ENCODE results near the gene PLEKHA6.

DNA sequence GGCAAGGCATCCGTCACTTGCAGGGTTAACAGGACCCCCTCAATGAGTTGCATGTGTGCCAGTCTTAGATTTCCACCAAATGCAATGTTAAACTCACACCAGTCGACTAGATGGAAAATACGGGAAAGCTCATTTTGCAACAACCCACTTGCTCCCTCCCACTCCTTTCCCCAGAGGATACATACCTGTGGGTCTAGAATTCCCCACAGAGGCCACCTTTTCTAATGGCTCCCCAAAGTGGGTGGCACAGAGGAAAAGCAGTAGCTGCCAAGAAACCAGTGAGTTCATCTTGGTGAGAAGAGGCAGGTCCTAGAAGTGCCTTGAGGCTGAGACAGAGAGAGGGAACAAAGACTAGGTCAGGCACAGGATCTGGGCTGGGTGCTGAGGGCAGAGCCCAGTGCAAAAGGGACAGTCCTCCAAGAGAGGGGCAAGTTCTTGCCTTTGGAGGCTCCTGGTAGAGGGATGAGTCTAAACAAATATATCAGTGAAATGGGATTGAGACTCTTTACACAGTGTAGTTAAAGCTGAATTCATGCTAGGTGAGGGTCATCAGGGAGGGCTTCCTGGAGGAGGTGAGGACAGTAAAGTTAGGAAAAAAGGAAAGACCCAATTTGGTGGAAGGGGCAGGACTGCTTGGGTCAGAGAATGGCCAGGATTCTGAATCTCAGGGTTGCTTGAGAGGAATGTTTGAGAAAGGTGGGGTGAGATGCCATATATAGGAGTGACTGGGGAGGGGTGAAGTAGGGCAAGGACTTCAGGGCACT is 167.0 kb downstream of the PLEKHA6 start:
- TF ChIP-seq CTCF (conservative IDR thresholded peaks at IDR 0.05; ENCODE audit: low read depth, low read length) = no peak
- no peak for TF ChIP-seq FOS (IDR thresholded peaks at IDR 0.05; ENCODE audit: low read depth, low read length)
- TF ChIP-seq CEBPB (IDR thresholded peaks at IDR 0.05; ENCODE audit: low read depth, low read length) = no peak
- no peak for TF ChIP-seq POLR2A (IDR thresholded peaks at IDR 0.05; ENCODE audit: low read depth, low read length)
- no peak for TF ChIP-seq CHD1 (IDR thresholded peaks at IDR 0.05; ENCODE audit: low read depth, low read length)
- no peak for TF ChIP-seq MXI1 (IDR thresholded peaks at IDR 0.05; ENCODE audit: borderline replicate concordance, low read depth, low read length)
- no peak for TF ChIP-seq ELK1 (IDR thresholded peaks at IDR 0.05; ENCODE audit: borderline replicate concordance, low read depth, low read length)
- TF ChIP-seq, protein P1, sequence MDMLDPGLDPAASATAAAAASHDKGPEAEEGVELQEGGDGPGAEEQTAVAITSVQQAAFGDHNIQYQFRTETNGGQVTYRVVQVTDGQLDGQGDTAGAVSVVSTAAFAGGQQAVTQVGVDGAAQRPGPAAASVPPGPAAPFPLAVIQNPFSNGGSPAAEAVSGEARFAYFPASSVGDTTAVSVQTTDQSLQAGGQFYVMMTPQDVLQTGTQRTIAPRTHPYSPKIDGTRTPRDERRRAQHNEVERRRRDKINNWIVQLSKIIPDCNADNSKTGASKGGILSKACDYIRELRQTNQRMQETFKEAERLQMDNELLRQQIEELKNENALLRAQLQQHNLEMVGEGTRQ (IDR thresholded peaks at IDR 0.05; ENCODE audit: low read depth, low read length) = no peak
- no peak for TF ChIP-seq MAFK (IDR thresholded peaks at IDR 0.05; ENCODE audit: low read depth, low read length)
- TF ChIP-seq RAD21 (IDR thresholded peaks at IDR 0.05; ENCODE audit: low read length) = no peak
- TF ChIP-seq RCOR1 (IDR thresholded peaks at IDR 0.05; ENCODE audit: insufficient replicate concordance, low read length) = no peak

Data from IMR-90 (cell line).